Right hindlimb (tissue), 1 donor: ENCODE data around the gene DPY19L2.

Experiments used
- DNase-seq: peaks from one replicate; pipeline ENCODE4 v3.0.0-alpha.2; 2018

Gene DPY19L2

DNA sequence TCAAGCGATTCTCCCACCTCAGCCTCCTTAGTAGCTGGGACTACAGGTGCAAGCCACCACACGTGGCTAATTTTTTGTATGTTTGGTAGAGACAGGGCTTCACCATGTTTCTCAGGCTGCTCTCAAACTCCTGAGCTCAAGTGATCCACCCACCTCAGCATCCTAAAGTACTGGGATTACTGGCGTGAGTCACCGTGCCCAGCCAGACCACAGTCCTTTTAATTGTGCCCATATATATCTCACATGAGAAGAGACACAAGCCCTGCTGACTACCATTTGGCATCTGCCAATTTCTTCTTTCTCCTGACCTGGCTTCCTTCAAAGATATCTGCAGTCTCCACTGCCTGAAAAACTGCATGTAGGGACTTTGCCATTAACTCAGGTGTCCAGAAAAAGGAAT is 142.5 kb downstream of the DPY19L2 start:
- DNase-seq, result no peak

DNA sequence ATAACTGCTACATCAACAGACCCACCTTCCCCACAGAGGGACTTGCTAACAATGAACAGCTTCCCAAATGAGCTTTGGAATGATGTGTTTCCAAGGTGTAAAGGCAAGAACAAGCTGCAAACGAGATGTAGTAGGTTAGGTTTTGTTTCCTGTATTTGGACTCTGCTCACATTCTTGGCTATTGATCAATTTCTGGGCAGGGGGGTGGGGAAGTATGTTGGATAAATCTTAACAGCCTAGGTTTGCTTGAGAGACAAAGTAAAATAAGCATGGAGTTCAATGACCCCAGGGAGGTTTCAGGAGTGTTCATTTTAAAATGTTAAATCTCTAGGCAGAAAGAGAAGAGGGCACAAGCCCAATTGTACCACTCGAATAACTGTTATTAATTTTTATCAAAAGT is 146.6 kb downstream of the DPY19L2 start:
- no peak for DNase-seq
